Stimulated activated naive CD4-positive, alpha-beta T cell treated with Interleukin-2 at 50 U/mL for 16 hours (primary cell): ENCODE results near the gene SERPIND1.
"Not testable (repeated sequence)": the region's sequence is repeated elsewhere in the genome, so short reads cannot be mapped to it uniquely, and the experiment has no call there.

Experiments used
- DNase-seq: peaks from one replicate; lab custom pipeline; 2025; lab: John Stamatoyannopoulos, UW

The SERPIND1 gene

DNA sequence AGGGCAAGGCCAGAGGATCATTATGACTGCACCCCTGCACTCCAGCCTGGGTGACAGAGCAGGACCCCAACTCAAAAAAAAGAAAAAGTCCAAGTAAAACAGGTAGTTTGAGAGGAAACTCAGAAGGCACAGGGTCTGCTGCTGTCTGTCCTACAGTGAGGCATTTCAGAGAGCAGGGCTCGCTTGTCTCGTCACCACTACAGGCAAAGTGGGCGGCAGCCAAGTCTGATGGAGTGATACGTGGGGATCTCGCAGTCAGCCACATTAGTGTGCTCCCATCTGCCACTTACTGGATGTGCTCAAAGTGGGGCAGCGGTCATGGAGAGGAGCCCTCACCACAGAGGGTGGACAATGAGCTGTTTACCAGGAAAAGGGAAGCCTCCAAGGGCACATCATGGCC lies 42.6 kb downstream of the SERPIND1 start:
- no peak for DNase-seq

GRCh38 chr22:20818471-20818870 lies 44.6 kb downstream of the SERPIND1 start:
- no peak for DNase-seq

DNA sequence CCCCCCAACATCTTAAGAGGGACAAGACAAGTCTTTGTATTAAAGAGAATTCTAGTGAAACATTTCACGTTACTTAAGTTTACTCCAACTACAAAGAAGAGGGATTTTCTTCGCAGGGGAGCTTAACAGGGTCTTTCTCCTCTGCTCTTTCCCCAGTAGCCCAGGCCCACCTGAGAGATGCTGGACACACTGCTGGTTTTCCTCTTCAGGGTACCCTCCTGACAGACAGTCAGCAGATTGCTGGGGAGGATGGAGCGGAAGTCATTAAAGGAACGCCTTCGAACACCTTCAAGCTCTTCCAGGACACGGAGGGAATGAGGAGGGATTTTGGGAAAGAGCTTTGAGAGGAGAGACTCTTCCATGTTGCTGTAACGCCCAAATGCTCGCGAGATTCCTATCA lies 45.6 kb downstream of the SERPIND1 start:
- no peak for DNase-seq

DNA sequence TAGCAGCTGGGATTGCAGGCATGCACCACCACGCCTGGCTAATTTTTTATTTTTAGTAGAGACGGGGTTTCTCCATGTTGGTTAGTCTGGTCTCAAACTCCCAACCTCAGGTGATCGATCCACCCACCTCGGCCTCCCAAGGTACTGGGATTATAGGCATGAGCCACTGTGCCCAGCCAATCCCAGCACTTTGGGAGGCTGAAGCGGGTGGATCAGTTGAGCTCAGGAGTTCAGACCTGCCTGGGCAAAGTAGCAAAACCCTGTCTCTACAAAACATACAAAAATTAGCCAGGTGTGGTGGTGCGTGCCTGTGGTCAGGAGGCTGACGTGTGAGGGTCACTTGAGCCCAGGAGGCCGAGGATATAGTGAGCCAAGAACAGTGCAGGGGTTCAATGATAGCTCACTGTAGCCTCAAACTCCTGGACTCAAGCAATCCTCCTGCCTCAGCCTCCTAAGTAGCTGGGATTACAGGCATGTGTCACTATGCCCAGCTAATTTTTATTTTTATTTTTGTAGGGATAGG lies 47.9 kb downstream of the SERPIND1 start:
- not testable (repeated sequence) for DNase-seq

DNA sequence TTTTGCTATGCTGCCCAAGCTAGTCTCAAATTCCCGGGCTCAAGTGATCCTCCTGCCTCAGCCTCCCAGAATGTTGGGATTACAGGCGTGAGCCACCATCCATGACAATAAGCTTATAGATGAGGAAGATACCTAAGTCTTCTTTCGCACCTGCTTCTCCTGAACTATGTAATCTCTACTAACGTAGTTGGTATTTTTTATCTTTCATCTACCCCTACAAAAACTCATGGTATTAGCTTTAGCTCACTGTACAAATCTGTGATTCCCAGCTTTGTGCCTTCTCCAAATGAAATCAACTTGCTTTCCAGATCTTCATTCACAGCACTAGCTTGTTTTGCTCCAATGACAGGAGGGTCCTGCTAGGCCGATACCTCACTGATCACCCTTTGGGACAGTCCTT lies 48.3 kb downstream of the SERPIND1 start:
- DNase-seq: no peak

DNA sequence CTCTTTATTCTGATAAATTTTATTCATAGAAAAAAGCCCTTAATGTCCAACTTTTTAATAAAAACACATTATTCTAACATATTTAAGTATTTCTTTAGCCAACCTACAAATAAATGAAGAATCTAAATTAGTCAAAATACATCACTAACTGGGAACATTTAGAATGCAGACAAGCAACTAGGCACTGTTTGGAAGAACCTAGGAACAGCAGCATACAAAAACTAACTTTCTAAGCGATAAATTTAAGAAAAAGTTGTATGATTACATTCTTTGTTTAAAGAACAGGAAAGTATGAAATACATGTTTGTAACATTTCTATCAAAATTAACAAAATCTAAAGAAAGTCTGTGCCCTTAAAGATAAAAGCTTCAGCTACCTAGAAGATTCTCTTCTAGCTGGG lies 49.4 kb downstream of the SERPIND1 start:
- DNase-seq: no peak

DNA sequence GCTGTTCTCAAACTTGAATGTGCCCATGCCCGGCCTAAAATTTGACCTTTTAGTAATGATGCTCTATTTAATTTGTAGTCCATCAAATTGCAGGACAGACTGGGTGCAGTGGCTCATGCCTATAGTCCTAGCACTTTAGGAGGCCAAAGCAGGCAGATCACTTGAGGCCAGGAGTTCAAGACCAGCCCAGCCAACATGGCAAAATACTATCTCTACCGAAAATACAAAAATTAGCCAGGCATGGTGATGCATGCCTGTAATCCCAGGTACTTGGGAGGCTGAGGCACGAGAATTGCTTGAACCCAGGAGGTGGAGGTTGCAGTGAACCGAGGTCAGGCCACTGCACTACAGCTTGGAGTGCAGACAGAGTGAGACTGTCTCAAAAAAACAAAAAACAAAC lies 51.3 kb downstream of the SERPIND1 start:
- not testable (repeated sequence) for DNase-seq

DNA sequence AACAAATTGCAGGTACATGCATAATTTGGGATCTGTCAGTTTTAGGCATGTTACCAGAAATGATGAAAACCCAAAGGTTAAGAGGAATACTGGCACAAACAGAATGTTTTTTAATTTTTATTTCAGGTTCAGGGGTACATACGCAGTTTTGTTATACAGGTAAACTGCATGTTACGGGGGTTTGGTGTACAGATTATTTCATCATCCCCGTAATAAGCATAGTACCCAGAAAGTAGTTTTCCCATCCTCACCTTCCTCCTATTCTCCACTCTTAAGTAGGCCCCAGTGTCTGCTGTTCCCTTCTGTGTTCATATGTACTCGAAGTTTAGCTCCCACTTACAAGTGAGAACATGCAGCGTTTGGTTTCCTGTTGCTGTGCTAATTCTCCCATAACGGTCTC lies 51.7 kb downstream of the SERPIND1 start:
- no peak for DNase-seq

- not testable (repeated sequence) for DNase-seq
These were observed 52.6 kb downstream of the SERPIND1 start for GRCh38 chr22:20826373-20827152.

- DNase-seq: no peak
These were observed 55.7 kb downstream of the SERPIND1 start for GRCh38 chr22:20829491-20830134.

GRCh38 chr22:20833225-20833665 lies 59.3 kb downstream of the SERPIND1 start:
- no peak for DNase-seq

- no peak for DNase-seq
These were observed 60.3 kb downstream of the SERPIND1 start for GRCh38 chr22:20834206-20834605.

- DNase-seq: no peak
These were observed 60.8 kb downstream of the SERPIND1 start for GRCh38 chr22:20834725-20835124.
